Liver (tissue), 9 donors: Measurements from ENCODE around the gene RABEP1. TPM values are rescaled to one million over a fixed set of nuclear protein-coding genes. Genes with fewer than 3 reads are reported as not detected.

Source experiments
- DNase-seq: peaks from one replicate; pipeline ENCODE4 v3.0.0-alpha.2; 2017; ENCODE audit warnings: low spot score
- H3K27ac ChIP-seq, 2 donors: one replicate each; pipeline ENCODE4 v1.7.0; 2013; ENCODE audit warnings: inconsistent platforms in 2 of 2, low read length in 2 of 2, control low read depth in 1 of 2, low read depth in 1 of 2, mild to moderate bottlenecking in 1 of 2
- H3K27me3 ChIP-seq, 4 donors: one replicate each; pipeline versions ENCODE4 v1.6.1 to v1.7.0; 2013; ENCODE audit warnings: low read length in 3 of 4, inconsistent platforms in 1 of 4, mild to moderate bottlenecking in 1 of 4, moderate library complexity in 1 of 4; ENCODE audit not compliant: control insufficient read depth in 4 of 4, insufficient read depth in 4 of 4
- H3K36me3 ChIP-seq, 4 donors: one replicate each; pipeline versions ENCODE4 v1.6.1 to v1.7.0; 2013; ENCODE audit warnings: low read length in 3 of 4, mild to moderate bottlenecking in 3 of 4, low read depth in 1 of 4, moderate library complexity in 1 of 4; ENCODE audit not compliant: control insufficient read depth in 4 of 4, insufficient read depth in 3 of 4
- H3K4me1 ChIP-seq, 4 donors: one replicate each; pipeline versions ENCODE4 v1.6.1 to v1.7.0; 2013; ENCODE audit warnings: low read length in 3 of 4, mild to moderate bottlenecking in 3 of 4, moderate library complexity in 1 of 4; ENCODE audit not compliant: control insufficient read depth in 4 of 4, insufficient read depth in 4 of 4
- H3K4me3 ChIP-seq, 3 donors: one replicate each; pipeline versions ENCODE4 v1.6.1 to v1.7.0; 2013; ENCODE audit warnings: low read length in 3 of 3, control low read depth in 1 of 3, low read depth in 1 of 3, mild to moderate bottlenecking in 1 of 3
- H3K9ac ChIP-seq, 2 donors: one replicate each; pipeline ENCODE4 v1.7.0; 2013; ENCODE audit warnings: low read length in 2 of 2, mild to moderate bottlenecking in 2 of 2, moderate library complexity in 2 of 2, control low read depth in 1 of 2, low read depth in 1 of 2
- H3K9me3 ChIP-seq, 4 donors: one replicate each; pipeline versions ENCODE4 v1.6.1 to v1.7.0; 2013; ENCODE audit warnings: low read length in 3 of 4; ENCODE audit not compliant: control insufficient read depth in 4 of 4
- ATF3 ChIP-seq: IDR thresholded peaks from 2 replicates; pipeline ENCODE4 v1.6.1; 2016; ENCODE audit warnings: antibody characterized with exemption
- EGR1 ChIP-seq, 2 donors: IDR thresholded peaks; 2 replicates each; pipeline ENCODE4 v1.6.1; 2016 to 2018; ENCODE audit warnings: antibody characterized with exemption in 2 of 2, low read depth in 2 of 2
- FOXA1 ChIP-seq: IDR thresholded peaks from 2 replicates; pipeline ENCODE4 v1.6.1; 2016; ENCODE audit warnings: antibody characterized with exemption
- FOXA2 ChIP-seq: IDR thresholded peaks from 2 replicates; pipeline ENCODE4 v1.6.1; 2016; ENCODE audit warnings: antibody characterized with exemption
- GABPA ChIP-seq, 2 donors: IDR thresholded peaks in 1 of 2; conservative IDR thresholded peaks in 1 of 2; 2 replicates each; pipeline ENCODE4 v1.6.1; 2016; ENCODE audit warnings: antibody characterized with exemption in 2 of 2, mild to moderate bottlenecking in 1 of 2, moderate library complexity in 1 of 2
- HNF4A ChIP-seq, 2 donors: conservative IDR thresholded peaks; 2 replicates each; pipeline ENCODE4 v1.6.1; 2016; ENCODE audit warnings: antibody characterized with exemption in 2 of 2, mild to moderate bottlenecking in 2 of 2
- HNF4G ChIP-seq: IDR thresholded peaks from 2 replicates; pipeline ENCODE4 v1.6.1; 2016; ENCODE audit warnings: antibody characterized with exemption
- JUND ChIP-seq, 2 donors: IDR thresholded peaks; 2 replicates each; pipeline ENCODE4 v1.6.1; 2016; ENCODE audit warnings: antibody characterized with exemption in 2 of 2
- NR2F2 ChIP-seq: IDR thresholded peaks from 2 replicates; pipeline ENCODE4 v1.6.1; 2016; ENCODE audit warnings: antibody characterized with exemption
- RAD21 ChIP-seq, 2 donors: IDR thresholded peaks; 2 replicates each; pipeline ENCODE4 v1.6.1; 2016; ENCODE audit warnings: antibody characterized with exemption in 2 of 2, mild to moderate bottlenecking in 2 of 2
- REST ChIP-seq: IDR thresholded peaks from 2 replicates; pipeline ENCODE4 v1.6.1; 2016; ENCODE audit warnings: antibody characterized with exemption, mild to moderate bottlenecking
- RXRA ChIP-seq, 2 donors: IDR thresholded peaks; 2 replicates each; pipeline ENCODE4 v1.6.1; 2017 to 2018; ENCODE audit warnings: antibody characterized with exemption in 2 of 2, mild to moderate bottlenecking in 1 of 2
- SP1 ChIP-seq: IDR thresholded peaks from 2 replicates; pipeline ENCODE4 v1.6.1; 2018; ENCODE audit warnings: antibody characterized with exemption, mild to moderate bottlenecking
- TAF1 ChIP-seq: conservative IDR thresholded peaks from 2 replicates; pipeline ENCODE4 v1.6.1; 2016; ENCODE audit warnings: antibody characterized with exemption, mild to moderate bottlenecking
- YY1 ChIP-seq: IDR thresholded peaks from 2 replicates; pipeline ENCODE4 v1.6.1; 2016; ENCODE audit warnings: antibody characterized with exemption, mild to moderate bottlenecking
- WGBS: extraction: QIAGEN DNeasy Blood & Tissue Kit; methylation state at CpG from one replicate; pipeline ENCODE4 v1.1.7; 2013; 5-methylcytosine and 5-hydroxymethylcytosine counted together
- polyA plus RNA-seq, 2 donors: library from polyadenylated mRNA; stranded (reverse) in 1 of 2; unstranded in 1 of 2; fragments of 200-250 nt in 1 of 2; fragments of >200 nt in 1 of 2; fragmentation: Nextera tagmentation in 1 of 2; extraction: Ambion mirVana in 1 of 2; gene quantifications; one replicate each; pipeline versions ENCODE4 v1.2.1 to v1.2.3, GENCODE V29; 2013 to 2015
- total RNA-seq, 2 donors: library from RNA; depleted of rRNA; stranded (reverse); fragments of >200 nt; gene quantifications; one replicate each; pipeline ENCODE4 v1.2.3, GENCODE V29; 2014
- TF ChIP-seq, protein P1 (sequence below): IDR thresholded peaks from 2 replicates; pipeline ENCODE4 v1.6.1; 2016; ENCODE audit warnings: antibody characterized with exemption
- TF ChIP-seq, protein P2 (sequence below): fragments of 150-350 bp; IDR thresholded peaks from 2 replicates; pipeline ENCODE4 v1.5.1; 2017; ENCODE audit warnings: improper control_type of control experiment, low read depth, low read length; ENCODE audit not compliant: missing input control
- TF ChIP-seq, protein P3 (sequence below): IDR thresholded peaks from 2 replicates; pipeline ENCODE4 v1.6.1; 2016; ENCODE audit warnings: antibody characterized with exemption
- donor health status: healthy.
- donor health status: healthy.
- donor health status: healthy.
- donor health status: healthy.
- donor health status: healthy.

Gene RABEP1
- total and polyA plus RNA-seq, 4 donors = 13.3 to 26.6 (median 20.6) TPM

DNA sequence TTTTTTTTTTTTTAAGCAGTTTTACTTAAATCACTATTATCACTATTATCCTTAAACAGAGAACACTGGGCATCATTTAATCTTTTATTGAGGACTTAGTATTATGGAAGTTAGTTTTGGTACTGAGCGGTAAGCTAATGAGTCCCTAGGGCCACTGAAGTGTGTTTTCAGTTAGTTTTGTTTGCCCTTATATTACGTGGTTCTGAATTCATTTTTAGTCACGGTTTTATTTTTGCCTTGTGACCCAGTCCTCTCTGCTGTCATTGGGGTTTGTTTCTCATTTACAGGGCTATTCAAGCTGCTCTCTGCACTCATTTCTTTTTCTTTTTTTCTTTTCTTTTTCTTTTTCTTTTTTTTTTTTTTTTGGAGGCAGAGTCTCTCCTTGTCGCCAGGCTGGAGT, 17.3 kb downstream of the RABEP1 start:
- H3K9me3 ChIP-seq = no peaks in the 10 kb centered on the region
- 89% methylated on average over 4 of the region's 4 CpGs for WGBS
- TF ChIP-seq HNF4A (conservative IDR thresholded peaks at IDR 0.05) = no peak
- TF ChIP-seq, protein P1, sequence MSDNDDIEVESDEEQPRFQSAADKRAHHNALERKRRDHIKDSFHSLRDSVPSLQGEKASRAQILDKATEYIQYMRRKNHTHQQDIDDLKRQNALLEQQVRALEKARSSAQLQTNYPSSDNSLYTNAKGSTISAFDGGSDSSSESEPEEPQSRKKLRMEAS = no peak
- TF ChIP-seq FOXA2 = no peak
- TF ChIP-seq GABPA (IDR thresholded peaks at IDR 0.05 in 1 of 2, conservative IDR thresholded peaks at IDR 0.05 in 1 of 2) = no peak
- no peak for TF ChIP-seq YY1
- no peak for TF ChIP-seq FOXA1
- TF ChIP-seq, protein P2, sequence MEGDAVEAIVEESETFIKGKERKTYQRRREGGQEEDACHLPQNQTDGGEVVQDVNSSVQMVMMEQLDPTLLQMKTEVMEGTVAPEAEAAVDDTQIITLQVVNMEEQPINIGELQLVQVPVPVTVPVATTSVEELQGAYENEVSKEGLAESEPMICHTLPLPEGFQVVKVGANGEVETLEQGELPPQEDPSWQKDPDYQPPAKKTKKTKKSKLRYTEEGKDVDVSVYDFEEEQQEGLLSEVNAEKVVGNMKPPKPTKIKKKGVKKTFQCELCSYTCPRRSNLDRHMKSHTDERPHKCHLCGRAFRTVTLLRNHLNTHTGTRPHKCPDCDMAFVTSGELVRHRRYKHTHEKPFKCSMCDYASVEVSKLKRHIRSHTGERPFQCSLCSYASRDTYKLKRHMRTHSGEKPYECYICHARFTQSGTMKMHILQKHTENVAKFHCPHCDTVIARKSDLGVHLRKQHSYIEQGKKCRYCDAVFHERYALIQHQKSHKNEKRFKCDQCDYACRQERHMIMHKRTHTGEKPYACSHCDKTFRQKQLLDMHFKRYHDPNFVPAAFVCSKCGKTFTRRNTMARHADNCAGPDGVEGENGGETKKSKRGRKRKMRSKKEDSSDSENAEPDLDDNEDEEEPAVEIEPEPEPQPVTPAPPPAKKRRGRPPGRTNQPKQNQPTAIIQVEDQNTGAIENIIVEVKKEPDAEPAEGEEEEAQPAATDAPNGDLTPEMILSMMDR = no peak
- no peak for TF ChIP-seq HNF4G
- TF ChIP-seq EGR1 (IDR thresholded peaks at IDR 0.05; ENCODE audit: low read depth in 2 of 2) = no peak
- no peak for TF ChIP-seq ATF3
- no peak for TF ChIP-seq RAD21 (IDR thresholded peaks at IDR 0.05)
- no peak for TF ChIP-seq SP1
- TF ChIP-seq NR2F2 = no peak
- no peak overlapping the region for H3K4me3 ChIP-seq
- H3K9ac ChIP-seq = no peak overlapping the region
- H3K4me1 ChIP-seq = peaks cover 0 to 1% (median 0%) of the 10 kb centered on the region in 4 donors
- no peak overlapping the region for H3K27ac ChIP-seq
- H3K36me3 ChIP-seq = no peaks in the 10 kb centered on the region
- no peak for DNase-seq
- no peaks in the 10 kb centered on the region for H3K27me3 ChIP-seq

GRCh38 chr17:5304636-5305035, 22.6 kb downstream of the RABEP1 start:
- Histone ChIP-seq H3K9me3 (no peaks in the 10 kb centered on the region), H3K9ac (no peak overlapping the region), H3K4me3 (no peak overlapping the region), H3K4me1 (peaks cover 0 to 5% (median 2%) of the 10 kb centered on the region in 4 donors), H3K27ac (no peak overlapping the region), H3K27me3 (no peaks in the 10 kb centered on the region), H3K36me3 (no peaks in the 10 kb centered on the region)
- TF ChIP-seq JUND (IDR thresholded peaks at IDR 0.05) = no peak
- TF ChIP-seq, protein P2 = no peak
- TF ChIP-seq NR2F2 = no peak
- no peak for TF ChIP-seq RAD21 (IDR thresholded peaks at IDR 0.05)
- no peak for TF ChIP-seq ATF3
- TF ChIP-seq, protein P3, sequence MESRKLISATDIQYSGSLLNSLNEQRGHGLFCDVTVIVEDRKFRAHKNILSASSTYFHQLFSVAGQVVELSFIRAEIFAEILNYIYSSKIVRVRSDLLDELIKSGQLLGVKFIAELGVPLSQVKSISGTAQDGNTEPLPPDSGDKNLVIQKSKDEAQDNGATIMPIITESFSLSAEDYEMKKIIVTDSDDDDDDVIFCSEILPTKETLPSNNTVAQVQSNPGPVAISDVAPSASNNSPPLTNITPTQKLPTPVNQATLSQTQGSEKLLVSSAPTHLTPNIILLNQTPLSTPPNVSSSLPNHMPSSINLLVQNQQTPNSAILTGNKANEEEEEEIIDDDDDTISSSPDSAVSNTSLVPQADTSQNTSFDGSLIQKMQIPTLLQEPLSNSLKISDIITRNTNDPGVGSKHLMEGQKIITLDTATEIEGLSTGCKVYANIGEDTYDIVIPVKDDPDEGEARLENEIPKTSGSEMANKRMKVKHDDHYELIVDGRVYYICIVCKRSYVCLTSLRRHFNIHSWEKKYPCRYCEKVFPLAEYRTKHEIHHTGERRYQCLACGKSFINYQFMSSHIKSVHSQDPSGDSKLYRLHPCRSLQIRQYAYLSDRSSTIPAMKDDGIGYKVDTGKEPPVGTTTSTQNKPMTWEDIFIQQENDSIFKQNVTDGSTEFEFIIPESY = no peak
- no peak for TF ChIP-seq REST
- TF ChIP-seq EGR1 (IDR thresholded peaks at IDR 0.05; ENCODE audit: low read depth in 2 of 2) = no peak
- no peak for TF ChIP-seq SP1
- TF ChIP-seq GABPA (IDR thresholded peaks at IDR 0.05 in 1 of 2, conservative IDR thresholded peaks at IDR 0.05 in 1 of 2) = no peak
- TF ChIP-seq FOXA1 = no peak
- no peak for TF ChIP-seq YY1
- TF ChIP-seq TAF1 = no peak
- TF ChIP-seq HNF4A (conservative IDR thresholded peaks at IDR 0.05) = no peak
- no peak for TF ChIP-seq FOXA2
- TF ChIP-seq, protein P1 = no peak
- TF ChIP-seq RXRA (IDR thresholded peaks at IDR 0.05) = no peak
- no peak for TF ChIP-seq HNF4G
- DNase-seq = no peak
- 98% methylated on average over 1 of the region's 1 CpG for WGBS
